CD8-positive, alpha-beta memory T cell (primary cell): ENCODE results near the gene GRID2IP. TPM values are rescaled to one million over a fixed set of nuclear protein-coding genes. Genes with fewer than 3 reads are reported as not detected.

Source experiments
- CTCF ChIA-PET: fragments of 350-600 bp; sonication (Branson Sonifier 250); formaldehyde crosslinking; loops from one replicate; lab custom pipeline; 2021; ENCODE audit warnings: antibody characterized with exemption; lab: Charles Lee
- POLR2A ChIA-PET: fragments of 350-600 bp; sonication (Branson Sonifier 250); formaldehyde crosslinking; loops from one replicate; lab custom pipeline; 2021; ENCODE audit warnings: antibody characterized with exemption; lab: Charles Lee
- DNase-seq, 5 donors: peaks; one replicate each; pipeline versions ENCODE4 v3.0.0 to v3.0.0-alpha.2; 2020 to 2022; ENCODE audit warnings: mixed read lengths in 1 of 5
- H3K27ac ChIP-seq: one replicate; pipeline ENCODE4 v1.7.0; 2013; ENCODE audit warnings: low read depth, mild to moderate bottlenecking, low read length, moderate library complexity
- H3K27me3 ChIP-seq: 2 replicates; pipeline ENCODE4 v1.7.0; 2013; ENCODE audit warnings: low read length, mild to moderate bottlenecking; ENCODE audit not compliant: insufficient read depth, poor library complexity, severe bottlenecking
- H3K36me3 ChIP-seq: 2 replicates; pipeline ENCODE4 v1.7.0; 2013; ENCODE audit warnings: mild to moderate bottlenecking, low read length, moderate library complexity; ENCODE audit not compliant: insufficient read depth
- H3K4me1 ChIP-seq: 2 replicates; pipeline ENCODE4 v1.7.0; 2013; ENCODE audit warnings: mild to moderate bottlenecking, low read length, moderate library complexity; ENCODE audit not compliant: insufficient read depth
- H3K4me3 ChIP-seq: 2 replicates; pipeline ENCODE4 v1.7.0; 2013; ENCODE audit warnings: mild to moderate bottlenecking, low read length
- H3K9me3 ChIP-seq: 2 replicates; pipeline ENCODE4 v1.7.0; 2013; ENCODE audit warnings: mild to moderate bottlenecking, low read length
- H3K27ac Mint-ChIP-seq, 8 donors: one replicate each; pipeline ENCODE4 v1.8.0; 2020 to 2021; ENCODE audit warnings: mixed read lengths in 8 of 8, mild to moderate bottlenecking in 6 of 8, inconsistent platforms in 3 of 8, moderate library complexity in 3 of 8
- H3K27me3 Mint-ChIP-seq, 2 donors: one replicate each; pipeline ENCODE4 v1.8.0; 2020 to 2021; ENCODE audit warnings: mixed read lengths in 2 of 2, mild to moderate bottlenecking in 1 of 2, moderate library complexity in 1 of 2
- H3K36me3 Mint-ChIP-seq, 3 donors: one replicate each; pipeline ENCODE4 v1.8.0; 2020 to 2021; ENCODE audit warnings: mixed read lengths in 3 of 3, inconsistent platforms in 1 of 3, mild to moderate bottlenecking in 1 of 3
- H3K4me1 Mint-ChIP-seq, 3 donors: one replicate each; pipeline ENCODE4 v1.8.0; 2020 to 2021; ENCODE audit warnings: mixed read lengths in 3 of 3, inconsistent platforms in 1 of 3, mild to moderate bottlenecking in 1 of 3
- H3K4me3 Mint-ChIP-seq, 7 donors: one replicate each; pipeline ENCODE4 v1.8.0; 2020 to 2021; ENCODE audit warnings: mixed read lengths in 7 of 7, mild to moderate bottlenecking in 6 of 7, moderate library complexity in 4 of 7, inconsistent platforms in 2 of 7
- H3K9me3 Mint-ChIP-seq, 5 donors: one replicate each; pipeline ENCODE4 v1.8.0; 2020 to 2022; ENCODE audit warnings: mixed read lengths in 5 of 5, mild to moderate bottlenecking in 3 of 5, moderate library complexity in 2 of 5, inconsistent platforms in 1 of 5
- polyA plus RNA-seq: library from polyadenylated mRNA; unstranded; fragments of 300-500 nt; fragmentation: Illumina TruSeq; gene quantifications from one replicate; pipeline ENCODE4 v1.2.3, GENCODE V29; 2021
- total RNA-seq, 2 experiments: library from RNA; stranded (reverse); gene quantifications; one replicate each; pipeline ENCODE4 v1.2.3, GENCODE V29; 2021

The GRID2IP gene
- total and polyA plus RNA-seq, 3 experiments from 2014 or later = 0.33 to 0.51 TPM; not detected in 1

- Histone ChIP-seq H3K4me1 (no peaks in the 10 kb centered on the region), H3K9me3 (no peaks in the 10 kb centered on the region), H3K4me3 (no peak overlapping the region), H3K27ac (no peak overlapping the region), H3K27me3 (no peaks in the 10 kb centered on the region), H3K36me3 (no peaks in the 10 kb centered on the region)
- Mint-ChIP-seq H3K4me3 (no peak overlapping the region), H3K36me3 (no peaks in the 10 kb centered on the region), H3K27me3 (peaks cover 14 to 32% of the 10 kb centered on the region in 2 donors), H3K4me1 (no peaks in the 10 kb centered on the region), H3K27ac (no peak overlapping the region), H3K9me3 (no peaks in the 10 kb centered on the region)
- ChIA-PET CTCF (no interaction called here), POLR2A (no interaction called here)
- DNase-seq = no peak
These were observed 8.9 kb downstream of the GRID2IP start for GRCh38 chr7:6542368-6542767.

GRCh38 chr7:6536262-6537260, 14.7 kb downstream of the GRID2IP start:
- DNase-seq = peak in 1 of 5 donors; percentile 21
- H3K4me3 Mint-ChIP-seq = peak overlapping the region in 1 of 7 donors; percentile 48
- H3K4me1 Mint-ChIP-seq = peaks cover 6 to 9% (median 6%) of the 10 kb centered on the region in 3 donors
- H3K36me3 Mint-ChIP-seq = no peaks in the 10 kb centered on the region
- CTCF ChIA-PET = interaction anchor here (1.0 kb wide), 1 partner anchor 17 kb away, joined by 4 read pairs; no protein-coding TSS in a partner anchor
- peaks cover 20 to 38% of the 10 kb centered on the region in 2 donors for H3K27me3 Mint-ChIP-seq
- H3K9me3 Mint-ChIP-seq = no peaks in the 10 kb centered on the region
- POLR2A ChIA-PET = no interaction called here
- Histone ChIP-seq H3K4me3 (no peak overlapping the region), H3K27ac (no peak overlapping the region), H3K4me1 (no peaks in the 10 kb centered on the region), H3K27me3 (no peaks in the 10 kb centered on the region), H3K9me3 (no peaks in the 10 kb centered on the region), H3K36me3 (no peaks in the 10 kb centered on the region)
- H3K27ac Mint-ChIP-seq = peak overlapping the region in 1 of 8 donors; percentile 58

- DNase-seq = no peak
- Histone ChIP-seq H3K36me3 (no peaks in the 10 kb centered on the region), H3K27ac (no peak overlapping the region), H3K4me3 (no peak overlapping the region), H3K4me1 (peaks cover 5% of the 10 kb centered on the region), H3K27me3 (no peaks in the 10 kb centered on the region), H3K9me3 (no peaks in the 10 kb centered on the region)
- no peaks in the 10 kb centered on the region for H3K9me3 Mint-ChIP-seq
- ChIA-PET POLR2A (interaction anchor here (0.7 kb wide), 1 partner anchor 25 kb away, joined by 5 read pairs; no protein-coding TSS in a partner anchor), CTCF (interaction anchor here (1.0 kb wide), 1 partner anchor 18 kb away, joined by 4 read pairs; no protein-coding TSS in a partner anchor)
- peaks cover 23 to 34% of the 10 kb centered on the region in 2 donors for H3K27me3 Mint-ChIP-seq
- no peaks in the 10 kb centered on the region for H3K36me3 Mint-ChIP-seq
- peak overlapping the region in 3 of 8 donors; percentile 4 to 84 (median 61) for H3K27ac Mint-ChIP-seq
- H3K4me3 Mint-ChIP-seq = peak overlapping the region in 4 of 7 donors; percentile 1 to 76 (median 24)
- peaks cover 8 to 16% (median 10%) of the 10 kb centered on the region in 3 donors for H3K4me1 Mint-ChIP-seq
These were observed 17.3 kb downstream of the GRID2IP start for GRCh38 chr7:6533893-6534495.

DNA sequence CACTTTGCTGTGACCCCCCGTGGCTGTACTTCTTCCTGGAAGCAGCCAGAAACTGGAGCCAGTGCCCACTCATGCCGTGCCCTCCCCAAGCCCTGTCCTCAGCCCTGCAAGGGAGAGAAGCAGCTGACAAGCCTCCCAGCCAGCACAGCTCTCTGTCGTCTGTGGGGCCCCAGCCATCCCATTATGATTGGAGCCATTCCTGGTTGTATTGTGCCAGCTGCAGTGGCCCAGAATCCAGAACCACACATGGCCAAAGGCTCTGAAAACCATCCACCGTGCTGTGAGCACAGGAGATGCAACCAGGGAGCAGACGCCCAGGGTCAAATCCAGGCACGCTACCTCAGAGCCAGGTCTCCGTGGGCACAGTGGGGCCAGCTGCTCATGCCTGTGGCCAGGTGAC, 18.7 kb downstream of the GRID2IP start:
- Histone ChIP-seq H3K9me3 (no peaks in the 10 kb centered on the region), H3K27me3 (peaks cover 5% of the 10 kb centered on the region), H3K4me1 (peaks cover 5% of the 10 kb centered on the region), H3K27ac (no peak overlapping the region), H3K36me3 (no peaks in the 10 kb centered on the region), H3K4me3 (no peak overlapping the region)
- H3K36me3 Mint-ChIP-seq = no peaks in the 10 kb centered on the region
- H3K27me3 Mint-ChIP-seq = peaks cover 19 to 29% of the 10 kb centered on the region in 2 donors
- DNase-seq = no peak
- no peaks in the 10 kb centered on the region for H3K9me3 Mint-ChIP-seq
- no peak overlapping the region for H3K27ac Mint-ChIP-seq
- POLR2A ChIA-PET = no interaction called here
- H3K4me1 Mint-ChIP-seq = peaks cover 8 to 17% (median 10%) of the 10 kb centered on the region in 3 donors
- CTCF ChIA-PET = interaction anchor here (1.2 kb wide), 1 partner anchor 26 kb away, joined by 3 read pairs; no protein-coding TSS in a partner anchor
- H3K4me3 Mint-ChIP-seq = peak overlapping the region in 3 of 7 donors; percentile 13 to 66 (median 45)

- Mint-ChIP-seq H3K4me3 (peak overlapping the region; percentile 73 to 89 (median 85)), H3K27me3 (peaks cover 19 to 36% of the 10 kb centered on the region in 2 donors), H3K4me1 (peaks cover 13 to 25% (median 16%) of the 10 kb centered on the region in 3 donors), H3K36me3 (no peaks in the 10 kb centered on the region), H3K9me3 (no peaks in the 10 kb centered on the region), H3K27ac (peak overlapping the region in 2 of 8 donors; percentile 17 to 47)
- Histone ChIP-seq H3K27me3 (peaks cover 9% of the 10 kb centered on the region), H3K4me3 (no peak overlapping the region), H3K9me3 (no peaks in the 10 kb centered on the region), H3K27ac (no peak overlapping the region), H3K4me1 (peaks cover 9% of the 10 kb centered on the region), H3K36me3 (no peaks in the 10 kb centered on the region)
- no peak for DNase-seq
- POLR2A ChIA-PET = interaction anchor here (0.7 kb wide), 1 partner anchor 42 kb away, joined by 3 read pairs; no protein-coding TSS in a partner anchor
- CTCF ChIA-PET = no interaction called here
These were observed 19.6 kb downstream of the GRID2IP start for GRCh38 chr7:6531492-6532279.

DNA sequence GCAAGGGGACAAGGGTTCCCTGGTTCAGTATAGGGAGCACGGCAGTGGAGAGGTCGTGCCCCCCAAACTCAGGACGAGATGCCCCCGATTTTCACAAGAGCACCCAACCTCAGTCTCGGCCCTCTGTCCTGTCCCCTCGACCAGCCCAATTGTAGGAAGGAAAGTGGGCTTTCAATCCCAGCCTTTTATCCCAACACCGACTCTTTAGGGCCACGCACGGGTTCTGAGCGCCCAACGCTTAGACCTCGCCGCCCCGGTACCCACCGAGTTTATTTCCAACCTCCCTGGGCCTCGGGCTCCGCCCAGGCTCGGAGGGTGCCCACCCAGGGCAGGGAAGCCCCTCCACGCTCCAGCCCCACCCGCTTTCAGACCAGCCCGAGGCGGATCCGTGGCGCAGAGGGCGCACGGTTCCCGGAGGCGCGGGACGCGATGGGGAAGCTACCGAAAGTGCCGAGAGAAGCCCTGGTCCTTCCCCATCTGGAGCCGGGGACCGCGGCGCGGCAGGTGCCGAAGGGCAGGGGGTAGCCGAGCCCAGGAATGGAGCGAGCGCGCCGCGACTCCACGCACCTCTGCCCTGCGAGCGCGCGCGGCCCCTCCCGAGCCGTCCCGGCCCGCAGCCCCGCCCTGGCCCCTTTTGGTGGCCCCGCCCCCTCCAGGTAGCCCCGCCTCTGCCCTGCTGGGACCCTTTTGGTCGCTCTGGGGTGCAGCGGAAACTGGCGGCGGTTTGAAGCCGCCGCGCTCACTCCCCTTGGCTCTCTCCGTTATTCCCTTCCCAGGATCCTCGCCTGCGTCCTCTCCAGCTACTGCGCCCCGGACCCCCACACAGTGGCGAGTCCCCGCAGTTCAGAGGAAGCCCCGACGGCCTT, 20.4 kb downstream of the GRID2IP start:
- H3K4me1 Mint-ChIP-seq = peaks cover 13 to 26% (median 16%) of the 10 kb centered on the region in 3 donors
- peak overlapping the region in 2 of 8 donors; percentile 42 to 47 for H3K27ac Mint-ChIP-seq
- Histone ChIP-seq H3K4me3 (peak overlapping the region; percentile 61), H3K4me1 (peaks cover 10% of the 10 kb centered on the region), H3K27ac (no peak overlapping the region), H3K27me3 (peaks cover 10% of the 10 kb centered on the region), H3K9me3 (no peaks in the 10 kb centered on the region), H3K36me3 (no peaks in the 10 kb centered on the region)
- DNase-seq = peak; percentile 46 to 74 (median 65)
- H3K4me3 Mint-ChIP-seq = peak overlapping the region; percentile 73 to 89 (median 85)
- no peaks in the 10 kb centered on the region for H3K9me3 Mint-ChIP-seq
- no peaks in the 10 kb centered on the region for H3K36me3 Mint-ChIP-seq
- peaks cover 21 to 35% of the 10 kb centered on the region in 2 donors for H3K27me3 Mint-ChIP-seq
- CTCF ChIA-PET = no interaction called here
- POLR2A ChIA-PET = interaction anchor here (0.7 kb wide), 1 partner anchor 43 kb away, joined by 3 read pairs; no protein-coding TSS in a partner anchor

DNA sequence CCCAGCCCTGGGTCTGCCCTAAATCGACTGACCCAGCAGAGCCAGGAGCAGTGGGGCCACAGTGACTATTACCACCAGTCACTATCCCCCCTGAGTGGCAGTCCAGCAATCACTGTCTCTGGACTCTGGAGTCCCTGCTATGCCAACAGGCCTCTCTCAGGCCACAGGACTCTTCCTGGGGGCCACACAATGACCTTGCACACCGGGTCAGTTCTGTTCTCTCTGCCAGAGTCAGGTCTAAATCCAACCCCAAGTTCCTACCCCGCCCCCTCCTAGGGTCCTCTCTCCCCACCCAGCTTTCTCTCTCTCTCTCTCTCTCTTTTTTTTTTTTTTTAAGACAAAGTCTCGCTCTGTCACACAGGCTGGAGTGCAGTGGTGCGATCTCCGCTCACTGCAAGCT, 21.6 kb downstream of the GRID2IP start:
- Histone ChIP-seq H3K27me3 (peaks cover 10% of the 10 kb centered on the region), H3K27ac (no peak overlapping the region), H3K4me1 (peaks cover 10% of the 10 kb centered on the region), H3K9me3 (no peaks in the 10 kb centered on the region), H3K36me3 (no peaks in the 10 kb centered on the region), H3K4me3 (no peak overlapping the region)
- no peak for DNase-seq
- POLR2A ChIA-PET = no interaction called here
- Mint-ChIP-seq H3K4me1 (peaks cover 13 to 23% (median 16%) of the 10 kb centered on the region in 3 donors), H3K36me3 (no peaks in the 10 kb centered on the region), H3K27me3 (peaks cover 19 to 27% of the 10 kb centered on the region in 2 donors), H3K4me3 (peak overlapping the region in 6 of 7 donors; percentile 48 to 86 (median 56)), H3K9me3 (no peaks in the 10 kb centered on the region), H3K27ac (no peak overlapping the region)
- CTCF ChIA-PET = no interaction called here
